ENCODE data around the gene VN1R5. TPM values are rescaled to one million over a fixed set of nuclear protein-coding genes. Genes with fewer than 3 reads are reported as not detected.
"Not testable (repeated sequence)": the region's sequence is repeated elsewhere in the genome, so short reads cannot be mapped to it uniquely, and the experiment has no call there.

The VN1R5 gene
- not detected for polyA plus RNA-seq (ENCODE audit: insufficient read length)

DNA sequence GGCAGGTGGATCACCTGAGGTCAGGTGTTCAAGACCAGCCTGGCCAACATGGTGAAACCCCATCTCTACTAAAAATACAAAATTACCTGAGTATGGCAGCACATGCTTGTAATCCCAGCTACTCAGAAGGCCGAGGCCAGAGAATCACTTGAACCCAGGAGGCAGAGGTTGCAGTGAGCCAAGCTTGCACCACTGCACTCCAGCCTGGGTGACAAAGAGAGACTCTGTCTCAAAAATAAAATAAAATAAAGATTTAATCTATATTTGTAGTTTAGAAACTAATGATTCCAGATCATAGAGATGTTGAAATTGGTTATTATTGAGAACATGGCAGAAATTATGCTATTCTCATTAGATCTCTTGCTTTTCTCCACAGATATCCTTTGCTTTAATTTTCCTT lies at the start of gene VN1R5:
VN1R5 (plus strand) TSS at position 301 of the 400 bp plus-strand sequence.
- DNase-seq (ENCODE audit: low read depth) = not testable (repeated sequence)

GRCh38 chr1:247209396-247209795 lies 46.5 kb upstream of the VN1R5 start:
- no peak for DNase-seq (ENCODE audit: low read depth)

DNA sequence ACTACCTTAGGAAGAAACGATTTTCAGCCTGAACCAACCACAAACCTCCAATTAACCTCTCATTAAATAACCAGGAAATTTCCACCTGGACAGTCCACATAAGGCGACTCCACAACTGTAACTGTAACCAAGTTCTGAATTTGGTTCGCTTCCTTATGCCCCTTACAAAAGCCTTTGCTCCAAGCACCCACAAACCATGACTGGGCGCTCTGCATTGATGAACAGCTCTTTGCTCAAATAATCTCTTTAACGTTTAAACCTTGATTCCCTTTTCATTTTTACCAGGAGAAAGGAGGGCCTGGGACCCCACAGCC lies 45.9 kb upstream of the VN1R5 start:
- DNase-seq (ENCODE audit: low read depth) = no peak

GRCh38 chr1:247210376-247211117 lies 45.3 kb upstream of the VN1R5 start:
- DNase-seq (ENCODE audit: low read depth) = peak; percentile 73

DNA sequence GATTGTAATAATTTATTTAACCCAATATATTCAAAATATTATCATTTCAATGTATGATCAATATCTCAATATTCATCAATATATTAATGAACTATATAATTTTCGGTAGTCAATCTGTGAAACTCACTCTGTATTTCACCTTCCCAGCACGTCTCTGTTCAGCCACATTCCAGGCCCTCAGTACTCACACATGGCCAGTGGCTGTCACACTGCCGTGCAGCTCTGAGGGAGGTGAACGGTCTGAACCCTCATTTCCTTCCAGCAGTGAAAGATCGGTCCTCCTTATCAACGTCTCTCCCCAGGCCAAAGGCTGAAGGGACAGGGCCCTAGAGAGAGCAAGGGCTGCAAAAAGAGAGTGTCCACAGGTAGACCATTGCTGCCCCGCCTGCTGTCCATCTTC lies 44.5 kb upstream of the VN1R5 start:
- no peak for DNase-seq (ENCODE audit: low read depth)

- DNase-seq (ENCODE audit: low read depth) = no peak
Observed at GRCh38 chr1:247212012-247212411, 43.9 kb upstream of the VN1R5 start.

- no peak for DNase-seq (ENCODE audit: low read depth)
Observed at GRCh38 chr1:247212627-247213617, 43.0 kb upstream of the VN1R5 start.

DNA sequence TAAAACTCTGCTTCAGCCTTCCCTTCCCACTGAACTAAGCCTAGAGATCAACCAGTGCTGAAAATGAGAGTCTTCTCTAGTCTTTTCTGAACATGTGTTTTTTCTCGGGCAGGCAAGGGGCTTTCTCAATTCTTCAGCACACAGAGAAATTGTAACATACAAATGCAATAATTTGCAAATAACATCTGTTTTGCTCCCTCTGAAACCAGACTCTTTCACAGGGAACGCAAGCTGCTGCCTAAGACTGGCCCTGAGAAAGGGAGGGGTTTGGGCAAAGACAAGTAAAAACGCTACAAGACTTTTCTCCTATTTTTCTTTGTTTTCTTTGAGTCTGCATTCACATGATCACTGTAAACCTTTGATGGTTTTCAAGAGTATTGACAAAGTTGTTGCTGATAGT lies 39.6 kb upstream of the VN1R5 start:
- DNase-seq (ENCODE audit: low read depth) = no peak

DNA sequence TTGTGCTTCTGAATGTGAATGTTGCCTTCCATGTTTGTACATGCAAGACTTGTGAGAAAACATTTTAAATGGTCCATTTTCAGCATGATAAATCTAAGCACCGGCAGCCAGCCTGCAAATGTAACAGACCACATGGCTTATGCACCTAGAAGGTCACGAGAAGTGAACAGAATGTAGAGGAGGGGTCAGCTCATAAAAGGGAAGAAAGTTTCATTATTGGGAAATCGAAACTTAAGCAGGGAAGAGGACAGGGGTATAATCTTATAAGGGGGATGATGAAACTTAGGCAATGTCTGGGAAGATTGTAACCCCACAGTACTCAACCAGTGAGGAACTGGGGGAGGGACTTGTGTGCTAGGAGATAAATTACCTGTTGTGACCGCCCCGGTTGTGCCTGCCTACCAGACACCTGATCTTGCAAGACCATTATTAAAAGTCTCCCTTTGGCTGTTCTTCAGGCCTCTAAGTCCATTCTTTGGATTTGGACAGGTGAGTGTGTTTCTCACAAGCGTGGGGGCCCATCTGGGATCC lies 37.7 kb upstream of the VN1R5 start:
- DNase-seq (ENCODE audit: low read depth) = no peak

- not testable (repeated sequence) for DNase-seq (ENCODE audit: low read depth)
Observed at GRCh38 chr1:247220280-247220679, 35.6 kb upstream of the VN1R5 start.

DNA sequence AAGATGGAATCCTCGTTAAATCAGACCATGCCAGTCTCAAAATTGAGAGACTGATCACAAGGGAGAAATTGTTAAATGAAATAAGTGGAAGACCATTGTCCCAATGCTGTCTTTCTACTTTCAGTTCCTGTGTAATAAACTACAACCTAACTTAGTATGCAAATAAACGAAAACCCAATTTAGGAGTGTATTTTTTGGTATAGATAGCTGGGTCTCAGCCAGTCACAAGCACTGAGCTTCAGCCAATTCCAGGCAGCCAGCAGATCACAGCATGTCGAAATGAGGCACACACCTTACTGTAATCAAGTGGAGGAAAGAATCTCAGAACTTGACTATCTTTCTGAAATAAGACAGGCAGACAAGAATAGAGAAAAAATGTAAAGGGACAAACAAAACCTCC lies 33.0 kb upstream of the VN1R5 start:
- no peak for DNase-seq (ENCODE audit: low read depth)

GRCh38 chr1:247224822-247225221 lies 31.1 kb upstream of the VN1R5 start:
- DNase-seq (ENCODE audit: low read depth) = no peak

DNA sequence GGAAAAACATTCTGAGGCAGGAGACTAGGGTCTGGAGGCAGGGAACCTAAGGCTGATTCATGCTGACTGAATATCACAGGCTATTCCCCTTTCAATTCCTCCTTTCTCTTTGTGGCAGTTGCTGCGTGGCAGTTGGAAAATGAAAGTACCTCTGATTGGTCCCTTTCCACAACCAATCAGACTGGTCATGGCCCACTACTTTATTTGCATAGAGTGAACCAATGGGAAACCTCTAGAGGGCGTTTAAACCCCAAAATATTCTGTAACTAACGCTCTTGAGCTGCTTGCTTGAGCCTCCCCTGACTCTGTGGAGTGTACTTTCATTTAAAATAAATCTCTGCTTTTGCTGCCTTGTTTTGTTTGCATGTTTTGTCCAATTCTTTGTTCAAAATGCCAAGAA lies 27.7 kb upstream of the VN1R5 start:
- no peak for DNase-seq (ENCODE audit: low read depth)

GRCh38 chr1:247241691-247242090 lies 14.2 kb upstream of the VN1R5 start:
- no peak for DNase-seq (ENCODE audit: low read depth)

DNA sequence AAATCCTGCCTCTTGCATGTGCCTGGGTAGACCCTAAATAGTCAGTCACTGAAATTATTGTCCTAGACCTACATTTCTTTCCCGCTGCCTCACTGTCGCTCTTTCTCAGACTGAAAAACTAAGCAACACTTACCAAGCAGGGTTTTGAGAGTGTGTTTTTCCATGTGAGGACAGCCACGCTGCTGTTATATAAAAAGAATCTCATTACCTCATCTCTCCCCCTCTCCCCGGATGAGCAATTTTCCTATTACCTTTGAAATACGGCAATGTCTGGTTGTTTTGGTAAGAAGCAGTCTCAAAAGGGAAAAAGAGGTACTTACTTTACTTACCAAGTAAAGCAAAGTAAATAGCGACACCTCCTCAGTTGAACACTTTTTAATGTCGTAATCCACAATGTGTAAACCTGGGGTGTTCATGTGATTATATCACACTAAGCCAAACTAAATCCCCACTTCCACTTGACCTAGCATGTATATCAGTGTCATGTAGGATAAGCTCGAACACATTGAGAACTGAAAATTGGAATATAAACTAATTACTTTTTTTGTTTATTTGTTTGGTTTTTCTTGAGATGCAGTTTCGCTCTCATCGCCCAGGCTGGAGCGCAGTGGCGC lies 12.2 kb upstream of the VN1R5 start:
- DNase-seq (ENCODE audit: low read depth) = no peak

DNA sequence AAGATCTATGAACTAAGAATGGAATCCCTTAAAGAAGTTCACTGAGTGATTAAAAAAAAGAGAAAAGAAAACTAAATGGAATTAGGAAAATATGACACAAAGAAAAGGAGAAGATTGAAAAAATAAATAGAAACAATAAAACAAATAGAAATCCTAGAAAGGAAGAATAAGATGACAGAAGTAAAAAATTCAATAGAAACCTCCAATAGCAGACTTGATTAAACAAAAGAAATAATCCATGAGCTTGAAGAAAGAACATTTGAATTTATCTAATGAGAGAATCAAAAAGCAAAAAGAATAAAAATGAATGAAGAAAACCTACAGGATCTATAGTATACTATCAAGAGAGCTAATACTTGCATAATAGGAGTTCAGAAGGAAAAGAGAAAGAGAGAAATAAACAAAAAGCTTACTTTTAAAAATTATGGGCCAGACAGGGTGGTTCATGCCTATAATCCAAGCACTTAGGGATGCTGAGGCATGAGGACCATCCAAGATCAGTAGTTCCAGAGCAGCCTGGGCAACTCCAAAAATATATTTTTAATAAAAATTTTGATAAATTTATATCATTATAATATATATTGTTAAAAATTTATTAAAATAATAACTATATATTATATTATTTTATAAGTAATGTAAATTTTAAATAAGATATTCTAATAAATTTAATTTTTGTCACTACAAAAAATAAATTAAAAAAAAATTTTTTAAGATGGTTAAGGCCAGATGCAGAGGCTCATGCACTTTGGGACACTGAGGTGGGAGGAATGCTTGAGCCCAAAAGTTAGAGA lies 9.4 kb upstream of the VN1R5 start:
- no peak for DNase-seq (ENCODE audit: low read depth)

DNA sequence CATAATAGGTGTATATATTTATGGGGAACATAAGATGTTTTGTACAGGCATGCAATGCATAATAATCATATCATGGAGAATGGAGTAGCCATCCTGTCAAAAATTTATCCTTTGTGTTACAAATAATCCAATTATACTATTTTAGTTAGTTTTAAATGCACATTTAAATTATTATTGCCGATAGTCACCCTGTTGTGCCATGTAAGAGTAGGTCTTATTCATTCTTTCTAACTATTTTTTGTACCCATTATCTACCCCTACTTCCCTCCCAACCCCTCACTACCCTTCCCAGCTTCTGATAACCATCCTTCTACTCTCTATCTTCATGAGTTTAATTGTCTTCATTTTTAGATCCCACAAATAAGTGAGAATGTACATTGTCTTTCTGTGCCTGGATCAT lies 8.3 kb upstream of the VN1R5 start:
- DNase-seq (ENCODE audit: low read depth) = no peak

- no peak for DNase-seq (ENCODE audit: low read depth)
Observed at GRCh38 chr1:247266053-247266452, 10.2 kb downstream of the VN1R5 start.

DNA sequence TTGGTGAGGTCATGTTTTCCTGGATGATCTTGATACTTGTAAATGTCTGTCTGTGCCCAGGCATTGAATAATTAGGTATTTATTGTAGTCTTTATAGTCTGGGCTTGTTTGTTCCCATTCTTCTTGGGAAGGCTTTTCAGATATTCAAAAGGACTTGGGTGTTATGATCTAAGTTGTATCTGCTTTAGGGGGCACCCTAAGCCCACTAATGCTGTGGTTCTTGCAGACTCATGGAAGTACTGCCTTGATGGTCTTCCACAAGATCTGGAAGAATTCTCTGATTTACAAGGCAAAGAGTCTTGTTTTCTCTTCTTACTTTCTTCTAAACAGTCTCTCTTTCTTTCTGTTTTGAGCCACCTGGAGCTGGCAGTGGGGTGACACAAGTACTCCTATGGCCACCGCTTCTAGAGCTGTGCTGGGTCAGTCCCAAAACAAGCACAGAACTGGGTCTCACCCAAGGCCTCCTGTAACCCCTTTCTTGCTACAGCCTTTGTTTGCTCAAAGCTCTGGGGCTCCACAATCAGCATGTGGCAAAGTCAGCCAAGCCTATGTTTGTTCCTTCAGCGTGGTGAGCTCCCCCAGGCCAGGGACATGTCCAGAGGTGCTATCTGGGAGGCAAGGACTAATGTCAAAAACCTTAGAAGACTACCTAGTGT lies 12.6 kb downstream of the VN1R5 start:
- DNase-seq (ENCODE audit: low read depth) = no peak

DNA sequence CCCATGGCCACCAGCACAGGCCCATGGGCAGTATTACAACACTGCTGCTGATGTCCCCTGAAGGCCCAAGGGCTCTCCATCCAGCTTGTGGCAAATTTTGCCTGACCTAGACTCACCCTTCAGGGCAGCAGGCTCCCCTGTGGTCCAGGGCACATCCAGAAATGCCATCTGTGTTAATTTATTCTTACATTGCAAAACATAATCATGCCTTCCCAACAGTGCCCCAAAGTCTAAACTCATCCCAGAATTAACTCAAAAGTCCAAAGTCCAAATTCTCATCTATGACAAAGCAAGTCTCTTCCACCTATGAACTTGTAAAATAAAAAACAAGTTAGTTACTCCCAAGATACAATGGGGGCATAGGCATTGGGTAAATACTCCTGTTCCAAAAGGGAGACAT lies 13.3 kb downstream of the VN1R5 start:
- no peak for DNase-seq (ENCODE audit: low read depth)

- DNase-seq (ENCODE audit: low read depth) = no peak
Observed at GRCh38 chr1:247270003-247270402, 14.1 kb downstream of the VN1R5 start.
